ENCODE measurements around the gene ZNF865.

ZNF865 gene

DNA sequence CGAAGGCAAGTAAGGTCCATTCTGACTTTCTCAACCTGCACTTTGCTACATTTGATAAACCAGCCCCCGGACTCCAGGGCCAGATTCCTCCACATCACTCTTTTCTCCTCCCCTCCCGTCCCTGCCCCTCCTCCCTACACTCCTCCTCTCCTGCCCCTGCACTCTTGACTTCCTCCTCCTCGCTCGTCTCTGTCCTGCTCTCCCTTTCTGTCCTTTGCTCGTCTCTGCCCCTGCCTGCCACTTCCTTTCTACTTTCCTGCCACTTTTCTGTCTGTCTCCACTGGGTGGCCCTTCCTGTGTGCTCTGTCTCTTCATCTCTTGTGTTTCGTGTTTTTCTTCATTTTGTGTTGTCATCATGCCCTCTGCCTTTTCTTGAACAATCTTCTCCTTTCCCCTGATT, 56.4 kb downstream of the ZNF865 start:
- Mint-ChIP-seq H3K4me1 (peaks cover 30% of the 10 kb centered on the region), H3K27ac (peak overlapping the region; percentile 82), H3K9me3 (no peaks in the 10 kb centered on the region), H3K36me3 (ENCODE audit: low read depth) (peaks cover 48% of the 10 kb centered on the region), H3K4me3 (no peak overlapping the region), H3K27me3 (ENCODE audit: low read depth, poor library complexity) (no peaks in the 10 kb centered on the region)
- TF ChIP-seq, protein P1, sequence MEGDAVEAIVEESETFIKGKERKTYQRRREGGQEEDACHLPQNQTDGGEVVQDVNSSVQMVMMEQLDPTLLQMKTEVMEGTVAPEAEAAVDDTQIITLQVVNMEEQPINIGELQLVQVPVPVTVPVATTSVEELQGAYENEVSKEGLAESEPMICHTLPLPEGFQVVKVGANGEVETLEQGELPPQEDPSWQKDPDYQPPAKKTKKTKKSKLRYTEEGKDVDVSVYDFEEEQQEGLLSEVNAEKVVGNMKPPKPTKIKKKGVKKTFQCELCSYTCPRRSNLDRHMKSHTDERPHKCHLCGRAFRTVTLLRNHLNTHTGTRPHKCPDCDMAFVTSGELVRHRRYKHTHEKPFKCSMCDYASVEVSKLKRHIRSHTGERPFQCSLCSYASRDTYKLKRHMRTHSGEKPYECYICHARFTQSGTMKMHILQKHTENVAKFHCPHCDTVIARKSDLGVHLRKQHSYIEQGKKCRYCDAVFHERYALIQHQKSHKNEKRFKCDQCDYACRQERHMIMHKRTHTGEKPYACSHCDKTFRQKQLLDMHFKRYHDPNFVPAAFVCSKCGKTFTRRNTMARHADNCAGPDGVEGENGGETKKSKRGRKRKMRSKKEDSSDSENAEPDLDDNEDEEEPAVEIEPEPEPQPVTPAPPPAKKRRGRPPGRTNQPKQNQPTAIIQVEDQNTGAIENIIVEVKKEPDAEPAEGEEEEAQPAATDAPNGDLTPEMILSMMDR (IDR thresholded peaks at IDR 0.05), result no peak
- no peak for DNase-seq

DNA sequence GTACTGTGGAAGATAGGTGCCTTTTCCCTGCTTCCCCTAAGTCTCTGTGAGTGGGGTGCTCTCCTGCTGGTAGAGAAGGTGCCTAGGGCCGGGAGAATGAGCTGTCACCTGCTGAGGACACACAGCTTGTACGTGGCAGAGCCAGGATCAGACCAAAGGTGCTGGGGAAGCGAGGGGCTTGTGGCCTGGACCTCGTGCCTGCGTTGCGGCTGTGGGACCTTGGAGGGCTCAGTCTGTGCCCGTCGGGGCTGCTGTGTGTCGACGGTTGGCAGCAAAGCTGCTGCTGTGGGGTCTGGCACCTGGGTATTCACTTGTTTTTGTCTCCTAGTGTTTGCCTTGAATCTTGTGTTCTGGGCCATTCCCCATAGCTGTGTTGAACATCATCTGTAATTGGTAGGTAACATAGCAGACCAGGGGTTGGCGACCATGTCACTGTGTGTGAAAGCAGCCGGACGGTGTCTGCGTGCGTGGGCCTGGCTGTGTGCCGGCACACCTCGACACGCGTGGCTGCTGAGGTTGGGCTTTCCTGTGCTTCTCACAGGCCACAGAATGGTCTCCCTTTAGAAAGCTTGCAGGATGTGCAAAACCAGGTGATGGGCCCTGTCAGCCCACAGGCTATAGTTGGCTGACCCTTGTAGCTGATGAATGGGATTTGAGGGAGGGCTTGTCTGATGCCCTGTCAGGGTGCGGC, 58.5 kb downstream of the ZNF865 start:
- DNase-seq, result no peak
- H3K4me3 Mint-ChIP-seq, result no peak overlapping the region
- TF ChIP-seq, protein P1 (IDR thresholded peaks at IDR 0.05), result no peak
- H3K27me3 Mint-ChIP-seq (ENCODE audit: low read depth, poor library complexity), result no peaks in the 10 kb centered on the region
- H3K27ac Mint-ChIP-seq, result peak overlapping the region; percentile 82
- H3K36me3 Mint-ChIP-seq (ENCODE audit: low read depth), result peaks cover 54% of the 10 kb centered on the region
- H3K9me3 Mint-ChIP-seq, result no peaks in the 10 kb centered on the region
- H3K4me1 Mint-ChIP-seq, result peaks cover 12% of the 10 kb centered on the region

DNA sequence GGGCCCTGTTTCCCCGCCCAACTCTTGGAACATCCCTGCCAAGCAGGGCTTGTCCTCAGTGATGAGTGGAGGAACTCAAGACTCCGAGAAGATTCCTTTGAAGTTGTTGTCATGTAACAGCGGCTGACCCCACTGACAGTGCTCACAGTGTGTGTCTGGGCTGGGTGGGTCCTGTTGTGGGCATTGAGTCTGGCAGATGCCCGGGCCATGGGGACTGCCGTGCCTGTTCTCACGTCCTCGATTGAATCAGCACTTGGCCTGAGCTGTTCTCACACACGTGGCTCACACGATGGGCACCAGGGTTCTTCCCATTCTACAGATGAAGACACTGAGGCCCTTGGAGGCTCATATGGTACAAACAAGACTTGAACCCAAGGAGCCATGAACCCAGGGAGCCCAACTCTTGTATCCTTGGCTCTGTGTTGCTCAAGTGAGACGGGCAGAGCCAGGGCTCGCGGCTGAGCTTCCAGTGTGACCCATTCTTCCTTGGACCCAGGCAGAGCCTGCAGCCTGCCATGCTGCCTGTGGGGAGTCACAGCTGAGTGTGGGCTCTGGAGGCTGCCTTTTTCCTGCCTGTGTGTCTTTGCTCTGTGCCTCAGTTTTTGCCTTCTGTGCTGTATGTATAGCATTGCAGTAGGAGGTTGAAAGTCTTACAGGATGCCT, 61.0 kb downstream of the ZNF865 start:
- peaks cover 17% of the 10 kb centered on the region for H3K4me1 Mint-ChIP-seq
- H3K4me3 Mint-ChIP-seq, result no peak overlapping the region
- TF ChIP-seq, protein P1 (IDR thresholded peaks at IDR 0.05), result no peak
- H3K36me3 Mint-ChIP-seq (ENCODE audit: low read depth), result peaks cover 51% of the 10 kb centered on the region
- no peak for DNase-seq
- peaks cover 3% of the 10 kb centered on the region for H3K27me3 Mint-ChIP-seq (ENCODE audit: low read depth, poor library complexity)
- no peaks in the 10 kb centered on the region for H3K9me3 Mint-ChIP-seq
- peak overlapping the region; percentile 16 for H3K27ac Mint-ChIP-seq

All from nephron progenitor cell (in vitro differentiated cells).